GM18511 (cell line): ENCODE results near the gene MYH7.

ENCODE experiments used
- ATAC-seq: cut with Tn5 transposase; IDR thresholded peaks from one replicate; pipeline ENCODE4 v1.9.1; 2021; ENCODE audit warnings: mild to moderate bottlenecking, moderate library complexity; ENCODE audit not compliant: unreplicated experiment

The MYH7 gene

DNA sequence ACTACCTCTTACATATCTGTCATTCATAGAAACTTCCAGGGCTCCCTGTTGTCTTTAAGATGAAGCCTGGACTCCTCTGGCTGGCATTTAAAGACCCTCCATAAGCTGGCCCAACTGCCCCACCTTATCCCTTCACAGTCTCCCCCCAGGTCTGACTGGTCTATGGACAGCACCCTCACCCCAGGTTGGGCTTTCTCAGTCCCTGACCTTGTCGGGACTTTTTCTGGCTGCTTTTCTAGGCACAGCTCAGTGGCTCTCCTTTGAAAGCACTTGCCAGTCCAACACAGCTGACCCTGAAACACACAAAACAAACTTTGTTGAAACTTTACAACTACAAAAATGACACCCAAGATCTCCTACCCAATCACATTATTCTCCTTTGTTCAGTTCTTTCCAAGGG lies 13.9 kb upstream of the MYH7 start:
- ATAC-seq, result no peak

DNA sequence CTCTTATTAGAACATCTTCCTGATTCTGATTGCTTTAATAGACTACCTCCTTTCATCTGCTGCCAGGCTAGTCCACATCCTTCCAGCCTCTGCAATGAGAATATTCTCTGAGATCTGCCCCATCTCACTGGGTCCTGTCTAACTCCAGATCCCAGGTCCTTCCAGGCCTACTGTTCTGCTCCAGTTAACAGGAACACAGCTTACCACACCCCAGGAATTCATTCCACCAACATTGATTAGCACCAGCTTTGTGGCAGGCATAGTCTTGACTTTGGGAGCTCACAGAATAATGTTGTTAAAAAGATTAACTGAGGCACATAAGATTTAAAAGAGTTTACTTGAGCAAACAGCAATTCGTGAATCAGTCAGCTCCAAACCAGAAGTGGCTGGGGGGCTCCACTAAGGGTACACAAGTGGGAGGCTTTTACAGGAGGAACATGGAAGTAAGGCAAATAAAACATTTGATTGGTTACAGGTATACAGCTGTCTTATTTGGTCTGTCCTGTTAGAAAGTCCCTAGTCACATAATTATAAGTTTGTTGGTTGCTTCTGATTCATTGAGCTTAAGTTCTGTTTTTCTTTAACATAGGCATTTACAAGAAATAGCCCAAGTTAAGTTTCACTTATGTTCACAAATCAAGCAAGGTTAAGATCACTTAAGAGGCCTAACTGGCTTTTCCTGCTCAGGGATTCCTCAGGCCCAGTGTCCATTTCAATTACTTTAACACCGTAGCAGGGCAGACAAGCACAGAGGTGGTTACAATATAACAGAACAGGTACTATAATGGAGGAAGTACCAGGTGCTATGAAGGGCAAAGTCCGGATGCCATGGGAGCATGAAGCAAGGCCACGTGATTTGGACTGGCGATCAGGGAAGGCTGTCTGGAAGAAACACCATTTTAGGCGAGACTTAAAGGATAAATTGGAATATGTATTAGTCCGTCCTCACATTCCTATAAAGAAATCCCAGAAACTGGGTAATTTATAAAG lies 12.2 kb upstream of the MYH7 start:
- ATAC-seq, result no peak

DNA sequence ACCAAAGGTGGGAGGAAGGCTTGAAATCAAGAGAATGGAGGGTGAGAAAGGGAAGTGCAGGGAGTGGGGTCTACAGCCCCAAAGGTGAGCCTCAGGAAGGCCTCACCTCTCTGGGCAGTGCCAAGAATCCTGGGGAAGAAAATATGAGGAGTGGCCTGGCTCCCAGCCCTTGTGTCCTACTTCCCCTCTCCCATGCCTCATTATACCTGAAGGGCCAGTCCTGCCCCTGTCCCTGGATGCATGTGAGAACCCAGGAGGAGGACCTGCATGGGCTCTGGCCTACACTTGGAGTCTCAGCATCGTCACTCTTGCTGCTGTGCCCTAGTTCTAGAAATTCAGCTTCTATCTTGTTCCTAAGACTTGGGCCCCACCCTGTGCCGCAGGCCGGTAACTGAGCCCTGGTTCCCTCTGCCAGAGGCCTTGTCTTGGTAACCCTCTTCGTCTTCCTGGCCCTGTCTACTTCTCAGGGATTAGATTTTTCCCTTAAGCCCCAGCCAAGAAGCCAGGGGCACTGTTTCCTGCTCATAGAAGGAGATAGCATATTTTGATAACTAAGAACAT lies 10.9 kb upstream of the MYH7 start:
- ATAC-seq, result no peak

DNA sequence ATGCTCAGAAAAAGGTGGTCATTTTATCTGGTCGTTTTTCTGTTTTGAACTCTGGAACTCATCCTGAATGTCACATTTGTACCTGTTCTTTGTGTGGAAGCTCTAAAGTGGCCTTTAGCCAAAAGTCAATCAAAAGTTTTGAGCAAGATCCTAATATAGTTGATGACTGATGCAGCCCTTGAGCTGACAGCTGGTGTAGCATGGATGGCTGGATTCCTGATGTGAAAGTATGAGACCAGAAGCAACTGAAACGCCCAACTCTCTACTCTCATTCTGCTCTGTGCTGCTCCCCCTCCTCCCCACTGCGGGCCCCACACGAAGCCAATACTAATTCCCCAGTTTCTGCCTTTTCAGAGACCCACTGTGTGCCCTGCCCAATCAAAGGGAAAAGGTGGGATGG lies 10.3 kb upstream of the MYH7 start:
- ATAC-seq, result no peak

DNA sequence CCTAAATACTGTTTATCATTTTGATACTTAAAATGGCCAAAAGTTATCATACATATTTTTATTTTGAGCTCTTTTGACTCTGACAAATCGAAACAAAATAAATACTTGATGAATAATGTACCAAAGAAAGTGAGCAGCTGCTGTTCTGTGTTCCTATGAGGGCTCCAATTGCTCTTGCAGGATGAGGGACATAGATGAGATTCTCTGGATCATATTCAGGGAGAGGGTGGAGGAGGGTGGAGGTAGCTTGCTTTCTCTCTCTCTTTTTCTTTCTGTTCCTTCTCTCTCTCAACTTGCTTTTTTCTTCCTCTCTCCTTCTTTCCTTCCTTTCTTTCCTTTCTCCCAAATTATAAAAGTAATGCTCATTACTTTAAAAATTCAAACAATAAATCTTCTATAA lies 8.9 kb upstream of the MYH7 start:
- no peak for ATAC-seq

DNA sequence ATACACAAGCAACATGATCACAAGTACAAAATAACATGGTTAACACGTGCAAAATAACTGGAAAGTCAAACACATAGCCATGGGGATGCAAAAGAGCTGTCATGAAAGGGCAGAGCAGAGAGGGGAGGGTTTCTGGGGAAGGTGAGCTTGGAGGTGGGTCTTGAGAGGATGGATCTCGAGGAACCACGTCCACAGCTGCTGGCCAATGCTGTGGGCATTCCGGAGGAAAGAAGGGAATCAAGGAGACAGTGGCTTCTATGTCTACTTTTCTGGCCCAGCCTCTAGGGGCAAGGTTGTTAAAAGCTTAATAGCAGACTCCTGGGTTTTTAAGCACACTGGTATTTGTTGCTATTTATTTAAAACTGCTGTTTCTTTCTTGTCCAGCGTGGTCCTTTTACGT lies 8.4 kb upstream of the MYH7 start:
- no peak for ATAC-seq

DNA sequence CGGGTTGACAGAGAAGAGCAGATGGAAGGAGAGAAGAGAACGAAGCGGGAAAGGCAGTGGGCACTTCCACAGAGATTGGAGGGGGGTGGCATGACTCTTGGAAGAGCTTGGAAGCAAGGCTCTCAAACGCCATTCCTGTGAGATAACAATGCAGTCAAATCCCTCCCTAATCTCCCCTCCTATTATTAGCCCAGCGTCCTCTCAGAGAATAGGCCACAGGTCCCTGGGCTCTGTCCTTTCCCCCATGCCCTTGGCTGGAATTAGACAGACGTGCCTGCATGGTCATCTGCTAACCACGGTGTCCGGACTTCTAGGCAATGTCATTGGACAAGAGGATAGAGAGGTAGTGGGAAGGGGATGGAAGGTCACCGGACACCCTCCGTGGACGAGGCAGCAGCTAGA lies 8.0 kb upstream of the MYH7 start:
- ATAC-seq, result no peak

DNA sequence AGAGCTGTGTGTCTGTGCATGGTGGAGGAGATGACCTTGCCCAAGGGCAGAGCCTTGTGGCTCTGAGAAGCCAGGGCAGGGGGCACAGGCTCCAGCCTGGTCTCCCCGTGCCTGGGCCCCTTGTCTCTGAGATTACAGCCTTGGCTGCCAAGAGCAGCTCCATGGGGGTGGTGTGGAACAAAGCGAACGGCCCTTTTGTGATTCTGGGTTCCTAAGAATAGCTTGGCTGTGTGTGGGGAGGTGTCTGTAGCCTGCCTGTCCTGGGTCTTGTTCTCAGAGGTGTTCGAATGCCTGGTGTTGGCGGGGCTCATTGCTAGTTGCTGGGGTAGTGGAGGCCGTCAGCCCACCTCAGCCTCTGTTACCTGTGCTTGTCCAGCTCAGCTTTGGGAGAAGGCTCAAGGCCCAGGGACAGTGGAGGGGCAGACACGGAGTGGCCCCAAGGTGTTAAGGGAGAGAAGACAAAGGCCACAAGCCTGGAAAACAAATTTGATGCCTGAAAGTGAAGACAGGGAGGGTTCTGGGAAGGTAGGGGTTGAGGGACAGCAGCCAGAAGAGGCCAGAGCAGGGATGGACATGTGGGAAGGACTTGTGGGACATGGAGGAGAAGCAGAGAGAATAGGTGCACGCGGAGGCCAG lies 7.4 kb upstream of the MYH7 start:
- ATAC-seq, result no peak

DNA sequence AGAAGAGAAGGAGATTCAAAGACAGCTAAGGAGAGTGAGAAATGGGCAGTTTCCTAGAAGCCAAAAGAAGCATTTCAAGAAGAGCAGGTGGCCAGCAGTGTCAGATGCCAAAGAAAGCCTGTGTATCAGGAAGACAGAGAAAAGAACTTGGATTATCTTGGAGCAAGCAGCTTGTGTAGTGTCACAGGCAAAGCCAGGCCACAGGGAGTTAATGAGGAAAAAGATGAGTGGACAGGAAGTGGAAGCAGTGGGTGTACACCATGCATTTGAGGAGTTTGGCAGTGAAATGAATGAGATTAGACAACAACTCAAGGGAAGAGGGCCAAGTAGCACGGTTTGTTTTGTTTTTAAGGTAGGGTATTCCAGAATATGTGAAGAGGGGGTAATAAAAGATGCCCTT lies 5.6 kb upstream of the MYH7 start:
- no peak for ATAC-seq

DNA sequence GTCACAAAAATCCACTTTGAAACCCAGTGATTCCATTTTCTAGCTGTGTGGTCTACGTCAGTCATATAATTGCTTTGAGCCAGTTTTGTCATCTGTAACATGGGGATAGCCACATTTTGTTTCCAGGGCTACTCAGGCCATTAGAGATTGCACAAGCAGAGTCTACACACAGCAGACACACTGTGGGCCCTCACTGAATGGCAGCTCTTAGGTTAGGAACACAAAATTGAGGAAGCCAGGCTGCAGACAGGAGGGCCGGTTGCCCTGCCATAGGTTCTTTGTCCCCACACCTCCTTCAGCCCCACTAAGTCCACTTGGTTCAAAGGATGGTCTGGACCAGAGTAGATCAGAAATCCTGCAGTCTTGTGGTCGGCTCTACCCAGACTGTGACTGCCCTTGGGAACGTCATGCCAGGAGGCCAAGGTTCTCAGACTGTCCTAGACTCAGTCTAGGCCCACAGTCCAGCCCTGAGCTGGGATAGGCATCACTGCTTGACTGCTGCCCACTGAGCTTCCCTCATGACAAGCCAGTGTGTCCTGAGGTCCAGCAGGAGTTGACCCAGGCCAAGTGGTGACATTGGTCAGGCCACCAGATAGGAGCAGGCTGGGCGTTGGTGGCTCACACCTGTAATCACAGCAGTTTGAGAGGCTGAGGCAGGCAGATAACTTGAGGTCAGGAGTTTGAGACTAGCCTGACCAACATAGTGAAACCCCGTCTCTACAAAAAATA lies 3.8 kb upstream of the MYH7 start:
- ATAC-seq, result no peak

DNA sequence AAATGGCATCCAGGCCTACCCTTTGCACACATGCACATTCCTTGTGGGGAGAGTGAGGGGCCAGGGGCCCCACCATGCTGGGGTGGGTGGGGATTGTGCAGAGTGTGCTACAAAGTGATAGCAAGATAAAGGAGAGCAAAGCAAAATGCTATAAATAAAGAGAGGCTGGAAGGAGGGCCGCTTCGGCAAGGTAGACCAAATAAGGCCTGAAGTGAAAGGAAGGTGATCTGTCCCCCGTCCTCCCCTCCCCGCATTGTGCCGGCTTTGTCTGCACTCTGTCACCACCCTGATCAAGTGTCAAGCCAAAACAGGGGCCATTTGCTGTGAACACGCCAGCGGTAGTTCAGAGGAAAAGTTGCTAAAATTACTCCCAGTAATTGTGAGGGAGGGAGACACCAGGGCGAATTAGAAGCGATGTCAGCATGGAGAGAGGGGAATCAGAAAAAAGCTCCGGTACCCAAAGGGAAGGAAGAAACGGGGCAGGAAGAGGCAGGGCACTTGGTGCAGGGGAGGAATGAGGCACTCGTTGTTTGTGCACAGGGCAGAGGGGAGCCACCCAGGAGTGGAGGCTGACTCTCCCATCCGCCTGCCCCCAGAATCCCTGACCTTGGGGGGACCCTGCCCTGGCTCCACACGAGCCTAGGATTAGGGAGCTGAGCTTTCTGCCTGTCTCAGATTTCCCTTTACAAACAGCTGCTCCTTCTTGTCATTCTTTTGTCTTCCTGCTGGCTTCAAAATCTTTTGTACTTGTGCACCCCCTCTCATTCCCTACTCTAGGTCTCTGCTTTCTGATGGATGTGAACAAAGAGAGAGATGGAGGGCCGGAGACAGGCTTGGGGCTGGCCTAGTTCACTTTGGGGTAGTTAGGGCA lies 2.9 kb upstream of the MYH7 start:
- no peak for ATAC-seq

DNA sequence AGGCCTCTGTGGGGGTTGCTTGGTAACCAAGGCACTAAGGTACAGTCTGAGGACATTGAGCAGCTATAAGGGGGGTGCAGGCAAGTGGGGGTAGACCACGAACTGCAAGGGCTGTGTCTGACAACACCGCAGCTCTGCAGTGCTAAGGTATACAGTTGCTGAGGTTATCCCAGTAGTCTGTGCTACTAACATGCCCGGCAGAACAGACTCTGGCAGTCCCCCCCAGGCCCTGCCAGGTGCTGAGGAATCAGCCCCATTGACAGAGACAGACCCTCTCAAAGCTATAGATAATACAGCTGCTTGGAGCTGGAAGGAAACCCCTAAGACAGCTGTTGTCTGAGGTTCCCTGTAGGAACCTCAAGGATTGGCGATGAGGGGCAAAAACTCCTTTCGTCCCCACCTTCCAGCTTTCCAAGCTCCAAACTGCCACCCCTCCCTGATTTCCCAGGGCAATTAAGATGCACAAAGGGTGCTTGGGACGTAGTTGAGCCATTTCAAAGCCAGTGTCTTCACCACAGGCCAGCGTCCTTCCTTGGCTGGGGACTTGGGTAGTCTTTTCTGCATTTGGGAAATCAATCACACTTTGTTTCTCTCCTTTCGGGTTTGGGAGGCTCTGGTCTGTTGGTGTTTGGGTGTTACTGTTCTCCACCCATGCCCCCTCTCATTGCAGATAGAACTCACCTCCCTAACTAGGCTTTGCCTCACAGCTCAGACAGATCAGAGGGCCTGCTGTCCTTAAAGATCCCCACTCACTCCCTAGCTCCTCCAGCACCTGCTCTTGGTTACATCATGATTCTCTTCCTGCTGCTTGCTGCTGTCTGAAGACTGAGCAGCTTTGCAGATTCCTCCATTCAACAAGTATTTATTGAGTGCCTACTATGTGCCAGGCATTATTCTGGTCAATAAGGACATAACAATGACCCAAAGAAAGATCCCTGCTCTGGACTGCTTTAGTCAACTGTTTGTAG lies 2.0 kb upstream of the MYH7 start:
- ATAC-seq, result no peak

DNA sequence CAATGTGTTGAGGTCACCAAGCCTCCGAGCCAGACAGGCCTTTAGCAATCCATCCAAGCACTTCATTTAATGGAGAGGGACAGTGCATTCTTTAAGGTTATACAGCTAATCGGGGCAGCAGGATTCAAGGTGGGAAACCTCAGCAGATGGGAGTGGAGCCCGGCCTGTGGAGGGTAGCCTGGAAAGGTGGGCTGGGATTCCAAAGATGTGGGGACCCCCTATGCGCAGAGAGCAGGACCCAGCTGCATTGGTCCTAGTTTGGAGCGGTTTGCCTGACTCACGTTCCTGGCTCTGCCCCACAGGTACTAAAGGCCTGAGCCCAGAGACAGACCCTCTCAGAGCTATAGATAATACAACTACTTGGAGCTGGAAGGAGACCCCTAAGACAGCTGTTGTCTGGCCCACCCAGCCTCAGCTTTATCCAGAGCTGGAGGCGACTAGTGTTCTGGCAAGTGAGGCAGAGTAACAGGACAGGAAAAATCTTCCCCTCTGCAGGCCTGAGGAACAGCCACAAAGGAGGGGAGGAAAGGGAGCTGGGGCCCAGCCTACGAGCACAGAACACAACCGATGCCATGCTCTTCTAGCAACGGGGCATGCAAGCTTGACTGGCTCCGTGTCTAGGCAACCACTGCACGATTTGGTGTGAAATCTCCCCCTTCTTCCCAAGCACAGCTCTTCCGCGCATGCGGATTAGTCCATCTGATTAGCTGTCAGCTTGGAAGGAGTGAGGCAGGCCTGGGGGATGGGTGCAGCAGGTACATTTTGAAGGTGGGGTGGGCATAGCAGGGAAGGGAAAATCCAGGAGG lies 1.1 kb upstream of the MYH7 start:
- ATAC-seq, result no peak

DNA sequence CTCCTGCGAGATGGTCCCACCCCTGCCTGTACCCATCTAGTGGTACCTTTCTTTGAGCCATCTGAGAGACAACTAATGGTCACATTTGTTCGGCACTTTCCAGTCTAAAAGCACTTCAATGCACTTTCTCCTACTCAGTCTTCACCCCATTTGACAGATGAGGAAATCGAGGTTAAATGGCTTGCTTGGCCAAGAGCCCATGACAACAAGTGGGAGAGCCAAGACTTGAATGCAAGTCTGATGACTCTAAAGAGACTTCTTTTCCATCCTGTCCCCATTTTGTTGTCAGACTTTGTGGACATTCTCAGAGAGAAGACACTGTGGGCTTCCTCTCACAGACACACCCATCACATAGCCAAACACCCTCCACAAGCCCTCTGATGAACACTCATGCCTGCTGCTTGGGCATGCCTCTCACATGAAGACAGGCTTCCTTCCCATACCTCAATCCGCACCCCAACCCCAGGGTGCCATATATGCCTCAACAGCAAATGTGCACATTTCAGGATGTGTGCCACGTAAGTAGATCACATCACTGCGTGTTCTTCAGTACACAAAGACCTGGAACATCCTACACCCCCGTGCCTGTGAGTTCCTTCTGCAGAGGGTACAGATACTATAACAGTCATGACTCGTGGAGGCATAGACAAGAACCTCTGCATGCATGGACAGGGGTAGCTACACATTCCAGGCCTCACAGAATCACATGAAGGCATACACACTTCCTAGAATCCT lies 805 bp downstream of the MYH7 start:
- ATAC-seq, result no peak

DNA sequence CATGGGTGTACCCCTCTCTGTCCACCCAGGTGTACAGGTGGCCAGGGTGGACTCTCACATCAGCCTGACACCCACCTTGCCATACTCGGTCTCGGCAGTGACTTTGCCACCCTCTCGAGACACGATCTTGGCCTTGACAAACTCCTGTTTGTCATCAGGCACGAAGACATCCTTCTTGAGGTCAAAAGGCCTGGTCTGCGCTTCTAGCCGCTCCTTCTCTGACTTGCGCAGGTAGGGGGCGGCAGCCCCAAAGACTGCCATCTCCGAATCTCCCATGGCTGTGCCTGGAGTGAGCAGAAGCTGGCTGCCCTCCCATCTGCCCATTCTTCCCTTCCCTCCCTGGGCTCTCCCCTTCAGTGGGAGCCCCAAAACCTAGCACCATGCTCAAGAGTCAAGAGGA lies 2.0 kb downstream of the MYH7 start:
- ATAC-seq, result no peak

DNA sequence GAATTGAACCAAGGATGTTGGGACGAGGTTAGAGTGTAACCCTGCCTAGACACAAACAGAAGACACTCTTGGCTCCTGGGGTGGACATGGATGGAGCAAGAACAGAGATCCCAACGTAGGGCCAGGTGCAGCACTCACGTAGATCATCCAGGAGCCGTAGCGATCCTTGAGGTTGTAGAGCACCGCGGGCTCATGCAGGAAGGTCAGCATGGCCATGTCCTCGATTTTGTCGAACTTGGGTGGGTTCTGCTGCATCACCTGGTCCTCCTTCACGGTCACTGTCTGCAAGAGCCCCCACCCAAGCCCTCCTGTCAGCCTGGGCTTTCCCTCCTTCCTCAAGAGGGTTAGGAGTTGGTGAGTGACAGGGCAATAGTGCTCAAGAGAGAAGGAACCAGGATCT lies 2.5 kb downstream of the MYH7 start:
- no peak for ATAC-seq

DNA sequence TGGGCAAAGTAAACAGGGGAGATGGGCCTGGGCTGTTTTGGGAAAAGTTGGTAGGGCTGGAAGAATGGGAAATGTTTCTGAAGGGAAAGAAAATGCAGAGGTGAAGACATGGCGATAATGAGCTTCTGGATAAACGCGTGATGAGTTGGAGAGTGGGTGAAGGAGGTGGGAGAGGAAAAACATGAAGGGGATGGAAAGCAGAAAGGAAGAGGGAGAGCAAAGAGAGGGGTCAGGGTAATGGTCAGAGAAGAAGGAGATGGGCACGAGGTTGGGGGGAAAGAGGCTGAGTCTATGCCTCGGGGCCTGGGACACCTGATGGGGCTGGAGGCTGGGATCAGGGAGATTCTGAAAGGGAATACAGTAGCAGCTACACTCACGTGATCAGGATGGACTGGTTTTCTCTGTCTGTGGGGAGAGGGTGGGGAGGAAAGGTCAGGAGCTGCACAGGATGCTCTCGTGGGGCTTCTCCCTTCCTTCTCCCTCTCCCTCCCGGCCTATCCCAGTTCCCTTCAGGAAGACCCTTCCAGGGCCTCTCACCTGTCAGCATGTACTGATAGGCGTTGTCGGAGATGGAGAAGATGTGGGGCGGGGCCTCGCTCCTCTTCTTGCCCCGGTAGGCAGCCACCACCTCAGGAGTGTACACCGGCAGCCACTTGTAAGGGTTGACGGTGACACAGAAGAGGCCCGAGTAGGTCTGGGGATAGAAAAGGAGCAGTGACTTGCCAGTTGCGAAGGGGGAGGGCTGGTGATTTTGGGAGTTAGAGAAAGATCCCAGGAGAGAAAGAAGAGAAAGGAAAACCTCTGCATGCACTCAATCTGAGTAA lies 3.1 kb downstream of the MYH7 start:
- ATAC-seq, result no peak
